HepG2 (cell line): ENCODE data around the gene CFAP70. TPM values are rescaled to one million over a fixed set of nuclear protein-coding genes. Genes with fewer than 3 reads are reported as not detected.

Experiments used
- FLYWCH1 ChIP-seq: sonication (generic); formaldehyde crosslinking; IDR thresholded peaks from 2 replicates; pipeline ENCODE4 v1.8.1; 2023; ENCODE audit warnings: mild to moderate bottlenecking, missing genetic modification reagents
- FOXJ3 ChIP-seq: sonication (generic); formaldehyde crosslinking; IDR thresholded peaks from 2 replicates; pipeline ENCODE4 v1.4.0; 2020; ENCODE audit warnings: missing genetic modification reagents, mild to moderate bottlenecking, borderline replicate concordance
- MYPOP ChIP-seq: sonication (generic); formaldehyde crosslinking; IDR thresholded peaks from 2 replicates; pipeline ENCODE4 v1.8.1; 2023; ENCODE audit warnings: mild to moderate bottlenecking, moderate library complexity, missing genetic modification reagents
- PAX8 ChIP-seq: sonication (generic); formaldehyde crosslinking; IDR thresholded peaks from 2 replicates; pipeline ENCODE4 v1.8.0; 2022; ENCODE audit warnings: mild to moderate bottlenecking, missing genetic modification reagents, borderline replicate concordance
- PHF21A ChIP-seq: sonication (generic); formaldehyde crosslinking; IDR thresholded peaks from 2 replicates; pipeline ENCODE4 v1.5.0; 2020; ENCODE audit warnings: mild to moderate bottlenecking, missing genetic modification reagents
- PHF8 ChIP-seq: sonication (generic); formaldehyde crosslinking; IDR thresholded peaks from 2 replicates; pipeline ENCODE4 v1.5.0; 2020; ENCODE audit warnings: missing genetic modification reagents
- RBM39 ChIP-seq: fragments of 200-400 bp; formaldehyde crosslinking; IDR thresholded peaks from one replicate; pipeline ENCODE4 v1.6.1; 2018; ENCODE audit warnings: antibody characterized with exemption, mild to moderate bottlenecking, low read depth, low read length; ENCODE audit not compliant: poor library complexity, severe bottlenecking
- SKI ChIP-seq: fragments of 450-650 bp; IDR thresholded peaks from one replicate; pipeline ENCODE4 v1.6.1; 2018; ENCODE audit warnings: mild to moderate bottlenecking; ENCODE audit not compliant: partially characterized antibody
- SMAD1 ChIP-seq: sonication (generic); formaldehyde crosslinking; IDR thresholded peaks from 2 replicates; pipeline ENCODE4 v1.4.0; 2020; ENCODE audit warnings: missing genetic modification reagents, low read depth, mild to moderate bottlenecking, borderline replicate concordance
- ZFP91 ChIP-seq: sonication (generic); formaldehyde crosslinking; IDR thresholded peaks from 2 replicates; pipeline ENCODE4 v1.9.0; 2022; ENCODE audit warnings: missing genetic modification reagents, mild to moderate bottlenecking, borderline replicate concordance
- ZNF432 ChIP-seq: sonication (generic); formaldehyde crosslinking; IDR thresholded peaks from 2 replicates; pipeline ENCODE4 v1.5.0; 2020; ENCODE audit warnings: missing genetic modification reagents, mild to moderate bottlenecking, borderline replicate concordance
- ZNF510 ChIP-seq: sonication (generic); formaldehyde crosslinking; IDR thresholded peaks from 2 replicates; pipeline ENCODE4 v1.4.0; 2020; ENCODE audit warnings: low read depth, mild to moderate bottlenecking, missing genetic modification reagents
- ZNF605 ChIP-seq: sonication (generic); formaldehyde crosslinking; IDR thresholded peaks from 2 replicates; pipeline ENCODE4 v1.8.0; 2022; ENCODE audit warnings: mild to moderate bottlenecking, missing genetic modification reagents
- ZNF660 ChIP-seq: sonication (generic); formaldehyde crosslinking; IDR thresholded peaks from 2 replicates; pipeline ENCODE4 v1.5.1; 2020; ENCODE audit warnings: mild to moderate bottlenecking, low read depth, missing genetic modification reagents, borderline replicate concordance
- ZNF839 ChIP-seq: sonication (generic); formaldehyde crosslinking; IDR thresholded peaks from 2 replicates; pipeline ENCODE4 v1.4.0; 2020; ENCODE audit warnings: missing genetic modification reagents, mild to moderate bottlenecking, borderline replicate concordance
- polyA plus RNA-seq, 8 experiments: library from polyadenylated mRNA; depleted of rRNA in 3 of 8; stranded (reverse) in 7 of 8; unstranded in 1 of 8; fragments of >200 nt; fragmentation: Illumina TruSeq in 4 of 8; extraction: Trizol in 4 of 8; gene quantifications; 2 replicates each; pipeline versions ENCODE4 v1.2.1 to v1.2.3, GENCODE V29; 2011 to 2016; ENCODE audit warnings: low read depth in 4 of 8, missing spikeins in 1 of 8, mixed read lengths in 1 of 8; ENCODE audit not compliant: insufficient read depth in 1 of 8
- total RNA-seq, 5 experiments: library from RNA; depleted of rRNA; stranded (reverse); fragments of >200 nt; fragmentation: Illumina TruSeq; extraction: Trizol; gene quantifications; 2 replicates each; pipeline ENCODE4 v1.2.3, GENCODE V29; 2016; ENCODE audit warnings: low read depth in 1 of 5
- TF ChIP-seq, protein P1 (sequence below): sonication (generic); formaldehyde crosslinking; IDR thresholded peaks from 2 replicates; pipeline ENCODE4 v1.4.0; 2020; ENCODE audit warnings: missing genetic modification reagents
- TF ChIP-seq, protein P2 (sequence below): sonication (generic); formaldehyde crosslinking; IDR thresholded peaks from 2 replicates; pipeline ENCODE4 v1.4.0; 2020; ENCODE audit warnings: missing genetic modification reagents, borderline replicate concordance
- TF ChIP-seq, protein P3 (sequence below): IDR thresholded peaks from 2 replicates; pipeline ENCODE4 v1.6.1; 2018; ENCODE audit warnings: missing genetic modification reagents

Gene CFAP70
- total and polyA plus RNA-seq, 2 of the 13 experiments (the other 11 are each of a cell fraction or from before 2014, with no cell fraction given) = 0.27 to 0.38 TPM

DNA sequence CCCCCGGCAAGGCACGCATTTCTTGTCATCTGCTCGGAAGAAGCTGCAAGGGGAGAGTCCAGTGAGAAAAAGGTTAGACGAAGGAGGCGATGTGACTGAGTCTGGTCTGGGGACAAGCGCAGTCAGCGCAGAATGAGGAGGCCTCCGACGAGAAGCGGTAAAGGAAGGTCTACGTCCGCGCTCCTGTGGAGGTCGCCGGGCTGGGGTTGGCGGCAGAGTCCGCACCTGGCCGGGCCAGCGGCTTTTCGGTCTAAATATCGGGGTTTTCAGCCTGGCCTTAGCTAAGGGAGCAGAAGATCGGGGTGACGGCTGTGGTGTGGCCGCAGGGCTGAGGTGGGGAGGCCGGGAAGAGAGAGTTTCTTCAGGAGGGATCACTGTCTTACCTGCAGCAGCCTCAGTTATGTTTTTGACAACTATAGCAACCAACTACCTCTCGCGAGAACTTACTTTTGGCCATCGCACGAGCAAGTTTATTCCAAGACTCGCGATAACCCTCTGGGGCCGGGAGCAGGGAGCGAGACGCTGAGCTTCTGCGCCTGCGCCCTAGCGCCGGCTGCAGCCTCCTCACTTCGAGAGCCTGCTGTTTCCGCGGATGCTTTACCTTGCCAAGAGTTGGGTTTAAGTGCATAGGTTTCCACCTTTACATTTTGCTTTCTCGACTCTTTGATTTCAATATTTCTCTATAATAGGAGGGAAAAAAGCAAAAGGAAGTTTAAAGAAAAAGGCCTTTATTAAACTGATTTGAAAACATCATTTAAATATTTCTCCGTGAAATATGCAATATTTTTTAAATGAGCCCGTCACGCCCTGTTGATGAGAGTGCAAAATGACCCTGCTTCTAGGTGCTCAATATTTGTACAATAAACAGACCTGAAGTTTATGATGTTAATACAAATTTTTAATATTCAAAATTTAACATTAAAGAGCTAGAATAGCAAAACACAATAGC is at the start of gene CFAP70 (continued):
- TF ChIP-seq, protein P1, sequence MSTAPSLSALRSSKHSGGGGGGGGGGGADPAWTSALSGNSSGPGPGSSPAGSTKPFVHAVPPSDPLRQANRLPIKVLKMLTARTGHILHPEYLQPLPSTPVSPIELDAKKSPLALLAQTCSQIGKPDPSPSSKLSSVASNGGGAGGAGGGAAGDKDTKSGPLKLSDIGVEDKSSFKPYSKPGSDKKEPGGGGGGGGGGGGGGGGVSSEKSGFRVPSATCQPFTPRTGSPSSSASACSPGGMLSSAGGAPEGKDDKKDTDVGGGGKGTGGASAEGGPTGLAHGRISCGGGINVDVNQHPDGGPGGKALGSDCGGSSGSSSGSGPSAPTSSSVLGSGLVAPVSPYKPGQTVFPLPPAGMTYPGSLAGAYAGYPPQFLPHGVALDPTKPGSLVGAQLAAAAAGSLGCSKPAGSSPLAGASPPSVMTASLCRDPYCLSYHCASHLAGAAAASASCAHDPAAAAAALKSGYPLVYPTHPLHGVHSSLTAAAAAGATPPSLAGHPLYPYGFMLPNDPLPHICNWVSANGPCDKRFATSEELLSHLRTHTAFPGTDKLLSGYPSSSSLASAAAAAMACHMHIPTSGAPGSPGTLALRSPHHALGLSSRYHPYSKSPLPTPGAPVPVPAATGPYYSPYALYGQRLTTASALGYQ = 0 out of 2 replicates have a peak, but pooled peaks have one; percentile 30
- TF ChIP-seq ZNF432 (CRISPR knock-in tag) = no peak
- no peak for TF ChIP-seq ZNF839
- TF ChIP-seq ZNF510 (CRISPR knock-in tag) = no peak
- no peak for TF ChIP-seq MYPOP
- peak; percentile 76; the same call in 1 of the 2 replicates for TF ChIP-seq ZFP91
- TF ChIP-seq SKI = no peak
- TF ChIP-seq PHF21A (CRISPR knock-in tag) = peak; percentile 71; the same call in 1 of the 2 replicates
- TF ChIP-seq SMAD1 = no peak
- TF ChIP-seq RBM39 = no peak
- no peak for TF ChIP-seq PAX8 (CRISPR knock-in tag)
- TF ChIP-seq, protein P2, sequence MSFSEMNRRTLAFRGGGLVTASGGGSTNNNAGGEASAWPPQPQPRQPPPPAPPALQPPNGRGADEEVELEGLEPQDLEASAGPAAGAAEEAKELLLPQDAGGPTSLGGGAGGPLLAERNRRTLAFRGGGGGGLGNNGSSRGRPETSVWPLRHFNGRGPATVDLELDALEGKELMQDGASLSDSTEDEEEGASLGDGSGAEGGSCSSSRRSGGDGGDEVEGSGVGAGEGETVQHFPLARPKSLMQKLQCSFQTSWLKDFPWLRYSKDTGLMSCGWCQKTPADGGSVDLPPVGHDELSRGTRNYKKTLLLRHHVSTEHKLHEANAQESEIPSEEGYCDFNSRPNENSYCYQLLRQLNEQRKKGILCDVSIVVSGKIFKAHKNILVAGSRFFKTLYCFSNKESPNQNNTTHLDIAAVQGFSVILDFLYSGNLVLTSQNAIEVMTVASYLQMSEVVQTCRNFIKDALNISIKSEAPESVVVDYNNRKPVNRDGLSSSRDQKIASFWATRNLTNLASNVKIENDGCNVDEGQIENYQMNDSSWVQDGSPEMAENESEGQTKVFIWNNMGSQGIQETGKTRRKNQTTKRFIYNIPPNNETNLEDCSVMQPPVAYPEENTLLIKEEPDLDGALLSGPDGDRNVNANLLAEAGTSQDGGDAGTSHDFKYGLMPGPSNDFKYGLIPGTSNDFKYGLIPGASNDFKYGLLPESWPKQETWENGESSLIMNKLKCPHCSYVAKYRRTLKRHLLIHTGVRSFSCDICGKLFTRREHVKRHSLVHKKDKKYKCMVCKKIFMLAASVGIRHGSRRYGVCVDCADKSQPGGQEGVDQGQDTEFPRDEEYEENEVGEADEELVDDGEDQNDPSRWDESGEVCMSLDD (CRISPR knock-in tag) = no peak
- TF ChIP-seq ZNF660 (CRISPR knock-in tag) = no peak
- TF ChIP-seq, protein P3, sequence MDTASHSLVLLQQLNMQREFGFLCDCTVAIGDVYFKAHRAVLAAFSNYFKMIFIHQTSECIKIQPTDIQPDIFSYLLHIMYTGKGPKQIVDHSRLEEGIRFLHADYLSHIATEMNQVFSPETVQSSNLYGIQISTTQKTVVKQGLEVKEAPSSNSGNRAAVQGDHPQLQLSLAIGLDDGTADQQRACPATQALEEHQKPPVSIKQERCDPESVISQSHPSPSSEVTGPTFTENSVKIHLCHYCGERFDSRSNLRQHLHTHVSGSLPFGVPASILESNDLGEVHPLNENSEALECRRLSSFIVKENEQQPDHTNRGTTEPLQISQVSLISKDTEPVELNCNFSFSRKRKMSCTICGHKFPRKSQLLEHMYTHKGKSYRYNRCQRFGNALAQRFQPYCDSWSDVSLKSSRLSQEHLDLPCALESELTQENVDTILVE = no peak
- peak; percentile 79 for TF ChIP-seq PHF8 (CRISPR knock-in tag)
- no peak for TF ChIP-seq FLYWCH1 (CRISPR knock-in tag)
- TF ChIP-seq ZNF605 (CRISPR knock-in tag) = no peak
- TF ChIP-seq FOXJ3 = peak; percentile 43; the same call in 1 of the 2 replicates
